IPS-11a (cell line): ENCODE measurements around the gene APBB1IP.
"Not testable (repeated sequence)": the region's sequence is repeated elsewhere in the genome, so short reads cannot be mapped to it uniquely, and the experiment has no call there.

Source experiments
- H3K4me3 ChIP-seq: one replicate; pipeline ENCODE4 v1.5.1; 2013; ENCODE audit warnings: low read depth, low read length, control low read depth

The APBB1IP gene

GRCh38 chr10:26474845-26475244 lies 36.7 kb downstream of the APBB1IP start:
- H3K4me3 ChIP-seq: not testable (repeated sequence)

- no peak overlapping the region for H3K4me3 ChIP-seq
Observed at GRCh38 chr10:26475386-26475785, 37.2 kb downstream of the APBB1IP start.

- H3K4me3 ChIP-seq: no peak overlapping the region
Observed at GRCh38 chr10:26477501-26477900, 39.4 kb downstream of the APBB1IP start.

GRCh38 chr10:26478061-26478460 lies 39.9 kb downstream of the APBB1IP start:
- H3K4me3 ChIP-seq: no peak overlapping the region

- no peak overlapping the region for H3K4me3 ChIP-seq
Observed at GRCh38 chr10:26479766-26480492, 41.8 kb downstream of the APBB1IP start.

- no peak overlapping the region for H3K4me3 ChIP-seq
Observed at GRCh38 chr10:26481315-26481692, 43.2 kb downstream of the APBB1IP start.

- H3K4me3 ChIP-seq: no peak overlapping the region
Observed at GRCh38 chr10:26481914-26482550, 43.9 kb downstream of the APBB1IP start.

- H3K4me3 ChIP-seq: no peak overlapping the region
Observed at GRCh38 chr10:26483554-26483953, 45.4 kb downstream of the APBB1IP start.

GRCh38 chr10:26485150-26485941 lies 47.2 kb downstream of the APBB1IP start:
- no peak overlapping the region for H3K4me3 ChIP-seq

- no peak overlapping the region for H3K4me3 ChIP-seq
Observed at GRCh38 chr10:26486304-26486703, 48.2 kb downstream of the APBB1IP start.

GRCh38 chr10:26486990-26487850 lies 49.1 kb downstream of the APBB1IP start:
- H3K4me3 ChIP-seq: no peak overlapping the region

- H3K4me3 ChIP-seq: no peak overlapping the region
Observed at GRCh38 chr10:26488344-26488743, 50.2 kb downstream of the APBB1IP start.

- no peak overlapping the region for H3K4me3 ChIP-seq
Observed at GRCh38 chr10:26489081-26489480, 50.9 kb downstream of the APBB1IP start.

GRCh38 chr10:26490367-26490766 lies 52.2 kb downstream of the APBB1IP start:
- H3K4me3 ChIP-seq: not testable (repeated sequence)

- H3K4me3 ChIP-seq: no peak overlapping the region
Observed at GRCh38 chr10:26491276-26491675, 53.1 kb downstream of the APBB1IP start.

- H3K4me3 ChIP-seq: no peak overlapping the region
Observed at GRCh38 chr10:26491934-26492333, 53.8 kb downstream of the APBB1IP start.

- not testable (repeated sequence) for H3K4me3 ChIP-seq
Observed at GRCh38 chr10:26492725-26493124, 54.6 kb downstream of the APBB1IP start.

GRCh38 chr10:26494018-26494417 lies 55.9 kb downstream of the APBB1IP start:
- H3K4me3 ChIP-seq: no peak overlapping the region

GRCh38 chr10:26499426-26499825 lies 61.3 kb downstream of the APBB1IP start:
- no peak overlapping the region for H3K4me3 ChIP-seq

- no peak overlapping the region for H3K4me3 ChIP-seq
Observed at GRCh38 chr10:26502986-26503385, 64.8 kb downstream of the APBB1IP start.

- H3K4me3 ChIP-seq: no peak overlapping the region
Observed at GRCh38 chr10:26503911-26504310, 65.8 kb downstream of the APBB1IP start.
